A673 (cell line): ENCODE results near the gene GALNT10. TPM values are rescaled to one million over a fixed set of nuclear protein-coding genes. Genes with fewer than 3 reads are reported as not detected.

ENCODE experiments used
- BruUV-seq: library from RNA; stranded (reverse); fragments of 400-500 nt; replicated peaks from 2 replicates; lab custom pipeline; 2021; lab: Mats Ljungman, UMichigan
- CTCF ChIA-PET: fragments of 300-600 bp; sonication (Branson Sonifier 250); formaldehyde crosslinking; loops from one replicate; lab custom pipeline; 2022; ENCODE audit warnings: antibody characterized with exemption; lab: Charles Lee
- POLR2A ChIA-PET: fragments of 300-600 bp; sonication (Branson Sonifier 250); formaldehyde crosslinking; loops from one replicate; lab custom pipeline; 2022; ENCODE audit warnings: antibody characterized with exemption; ENCODE audit not compliant: low non-redundant PET; lab: Charles Lee
- DNase-seq: peaks from one replicate; pipeline ENCODE4 v3.0.0-alpha.2; 2015; ENCODE audit warnings: low spot score
- H3K27ac ChIP-seq: fragments of 200-600 bp; sonication (generic); 2 replicates; pipeline ENCODE4 v1.5.1; 2016; ENCODE audit warnings: mixed run types, low read depth, mild to moderate bottlenecking, mixed read lengths, antibody characterized with exemption, low read length; ENCODE audit not compliant: poor library complexity, severe bottlenecking
- H3K27me3 ChIP-seq: fragments of 200-600 bp; sonication (generic); replicated peaks from 2 replicates; pipeline ENCODE4 v1.6.1; 2017; ENCODE audit warnings: mixed run types, low read depth, mild to moderate bottlenecking, mixed read lengths, antibody characterized with exemption, low read length; ENCODE audit not compliant: insufficient read depth, poor library complexity
- H3K36me3 ChIP-seq: fragments of 200-600 bp; sonication (generic); 2 replicates; pipeline ENCODE4 v1.6.1; 2016; ENCODE audit warnings: mixed run types, mild to moderate bottlenecking, mixed read lengths, antibody characterized with exemption, low read length; ENCODE audit not compliant: insufficient read depth, poor library complexity, severe bottlenecking
- H3K4me1 ChIP-seq: fragments of 200-600 bp; sonication (generic); 2 replicates; pipeline ENCODE4 v1.6.1; 2017; ENCODE audit warnings: mixed run types, mild to moderate bottlenecking, mixed read lengths, antibody characterized with exemption, low read length; ENCODE audit not compliant: insufficient read depth, poor library complexity, severe bottlenecking
- H3K4me3 ChIP-seq: fragments of 200-600 bp; sonication (generic); 2 replicates; pipeline ENCODE4 v1.5.1; 2016; ENCODE audit warnings: low read depth, mixed run types, mild to moderate bottlenecking, mixed read lengths, low read length; ENCODE audit not compliant: poor library complexity, severe bottlenecking
- H3K9me3 ChIP-seq: fragments of 200-600 bp; sonication (generic); 2 replicates; pipeline ENCODE4 v1.6.1; 2016; ENCODE audit warnings: mixed run types, low read depth, mild to moderate bottlenecking, mixed read lengths, antibody characterized with exemption, low read length; ENCODE audit not compliant: poor library complexity, severe bottlenecking
- CTCF ChIP-seq: fragments of 300-800, 200-600 bp; sonication (generic); conservative IDR thresholded peaks from 2 replicates; pipeline ENCODE4 v1.5.1; 2017; ENCODE audit warnings: low read depth, mild to moderate bottlenecking, antibody characterized with exemption, low read length, moderate library complexity, mixed read lengths
- EZH2 ChIP-seq: fragments of 200-600 bp; sonication (generic); IDR thresholded peaks from 2 replicates; pipeline ENCODE4 v1.6.1; 2017; ENCODE audit warnings: borderline replicate concordance, low read depth, mild to moderate bottlenecking, mixed read lengths, antibody characterized with exemption, low read length; ENCODE audit not compliant: poor library complexity, severe bottlenecking
- intact Hi-C: fragments of 100-400 bp; cut with micrococcal nuclease; formaldehyde crosslinking; loops from one replicate; pipeline ENCODE4 v1.10.0; 2022; ENCODE audit not compliant: unreplicated experiment
- total RNA-seq: library from RNA; stranded (reverse); gene quantifications from 2 replicates; pipeline ENCODE4 v1.2.3, GENCODE V29; 2021

Gene GALNT10
- total RNA-seq, 1 experiment from 2014 or later, result 17.9 TPM

- CTCF ChIA-PET, result no interaction called here
- no peak for DNase-seq
These were observed 261.4 kb downstream of the GALNT10 start for GRCh38 chr5:154451957-154452356.

GRCh38 chr5:154455585-154455984 is 265.1 kb downstream of the GALNT10 start:
- Histone ChIP-seq H3K36me3 (peaks cover 37% of the 10 kb centered on the region), H3K9me3 (no peaks in the 10 kb centered on the region), H3K27ac (no peak overlapping the region), H3K4me1 (no peaks in the 10 kb centered on the region), H3K27me3 (no peaks in the 10 kb centered on the region), H3K4me3 (no peak overlapping the region)
- no peak for DNase-seq
- BruUV-seq, result no TSS peak
- POLR2A ChIA-PET, result no interaction called here
- CTCF ChIA-PET, result no interaction called here
- TF ChIP-seq EZH2 (no peak), CTCF (no peak)
- intact Hi-C loops, result no loop called here

More at GRCh38 chr5:154451957-154452356, 261.4 kb downstream of the GALNT10 start:
- POLR2A ChIA-PET, result no interaction called here
- Histone ChIP-seq H3K4me1 (peaks cover 7% of the 10 kb centered on the region), H3K27ac (no peak overlapping the region), H3K9me3 (no peaks in the 10 kb centered on the region), H3K36me3 (peaks cover 37% of the 10 kb centered on the region), H3K4me3 (no peak overlapping the region), H3K27me3 (no peaks in the 10 kb centered on the region)
- no peak for TF ChIP-seq EZH2
- no peak for TF ChIP-seq CTCF
- no TSS peak for BruUV-seq
- intact Hi-C loops, result no loop called here

GRCh38 chr5:154456540-154456939 is 266.0 kb downstream of the GALNT10 start:
- ChIA-PET POLR2A (no interaction called here), CTCF (no interaction called here)
- intact Hi-C loops, result no loop called here
- no peak for DNase-seq
- TF ChIP-seq CTCF (no peak), EZH2 (no peak)
- H3K9me3 ChIP-seq, result no peaks in the 10 kb centered on the region
- H3K36me3 ChIP-seq, result peaks cover 36% of the 10 kb centered on the region
- H3K4me1 ChIP-seq, result no peaks in the 10 kb centered on the region
- no TSS peak for BruUV-seq
- H3K27me3 ChIP-seq, result no peaks in the 10 kb centered on the region
- H3K27ac ChIP-seq, result no peak overlapping the region
- no peak overlapping the region for H3K4me3 ChIP-seq
